CD4-positive, alpha-beta T cell treated with Interleukin-10 for 1 hour (primary cell): ENCODE data around the gene OIT3.
"Not testable (repeated sequence)": the region's sequence is repeated elsewhere in the genome, so short reads cannot be mapped to it uniquely, and the experiment has no call there.

Experiments used
- DNase-seq: peaks from one replicate; pipeline ENCODE4 v3.0.0-alpha.2; 2020

OIT3 gene

DNA sequence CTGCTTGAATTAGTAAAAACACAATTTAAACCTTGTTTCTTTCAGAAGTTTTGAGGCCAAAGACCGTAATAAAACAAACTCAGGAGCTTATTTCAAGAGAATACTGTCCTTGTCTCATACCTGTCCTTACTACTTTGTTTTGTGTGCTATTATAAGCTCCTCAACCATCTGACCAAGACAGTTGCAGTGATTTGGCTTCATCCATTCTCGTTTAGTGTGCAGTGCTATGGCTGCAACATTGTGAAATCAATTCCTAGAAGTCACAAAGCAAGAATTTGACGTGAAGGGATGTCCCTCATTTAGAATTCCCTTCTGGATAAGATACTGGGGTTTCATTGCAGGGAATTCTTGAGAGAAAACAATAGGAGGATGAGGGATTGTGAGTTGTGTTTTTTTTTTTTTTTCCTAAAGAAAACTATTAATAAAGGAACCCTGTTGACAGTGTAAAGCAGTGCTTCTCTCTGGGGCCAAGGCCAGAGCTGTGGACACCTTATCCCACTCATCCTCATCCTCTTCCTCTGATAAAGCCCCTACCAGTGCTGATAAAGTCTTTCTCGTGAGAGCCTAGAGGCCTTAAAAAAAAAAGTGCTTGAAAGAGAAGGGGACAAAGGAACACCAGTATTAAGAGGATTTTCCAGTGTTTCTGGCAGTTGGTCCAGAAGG lies at the start of gene OIT3:
OIT3 (plus strand) TSS at position 604 of the 663 bp plus-strand sequence. CDS start 60 bp downstream, outside the sequence.
- no peak for DNase-seq

DNA sequence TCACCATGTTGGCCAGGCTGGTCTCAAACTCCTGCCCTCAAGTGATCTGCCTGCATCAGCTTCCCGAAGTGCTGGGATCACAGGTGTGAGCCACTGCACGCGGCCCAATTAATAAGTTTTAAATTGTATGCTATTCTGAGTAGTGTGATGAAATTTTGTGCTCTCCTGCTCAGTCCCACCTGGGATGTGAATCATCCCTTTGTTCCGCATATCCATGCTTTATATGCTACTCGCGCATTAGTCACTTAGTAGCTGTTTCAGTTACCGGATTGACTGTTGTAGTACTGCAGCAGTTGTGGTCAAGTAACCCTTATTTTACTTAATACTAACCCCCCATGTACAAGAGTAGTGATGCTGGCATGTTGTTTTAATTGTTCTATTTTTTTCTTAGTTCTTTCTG lies 47.3 kb upstream of the OIT3 start:
- DNase-seq = no peak

GRCh38 chr10:72847681-72848080 lies 45.9 kb upstream of the OIT3 start:
- no peak for DNase-seq

DNA sequence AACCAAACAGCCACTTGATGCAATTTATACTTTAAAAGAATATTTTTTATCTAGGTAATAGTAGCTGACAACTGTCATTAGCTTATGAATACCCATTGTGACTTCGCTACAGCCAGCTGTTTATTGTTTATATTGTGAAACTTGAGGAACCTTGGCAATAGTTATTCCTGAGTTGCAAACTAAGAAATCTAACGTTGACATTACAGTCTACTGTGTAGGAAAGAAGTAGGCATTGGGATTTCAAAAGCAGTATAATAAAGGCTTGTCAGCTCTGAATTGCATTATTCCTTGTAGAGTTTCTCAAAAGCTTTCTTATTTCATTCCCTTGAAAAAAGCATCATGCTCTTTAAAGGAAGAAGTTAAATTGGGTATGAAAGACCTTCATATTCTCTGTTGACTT lies 42.7 kb upstream of the OIT3 start:
- no peak for DNase-seq

GRCh38 chr10:72851509-72851908 lies 42.0 kb upstream of the OIT3 start:
- no peak for DNase-seq

- no peak for DNase-seq
Observed at GRCh38 chr10:72852508-72852907, 41.0 kb upstream of the OIT3 start.

DNA sequence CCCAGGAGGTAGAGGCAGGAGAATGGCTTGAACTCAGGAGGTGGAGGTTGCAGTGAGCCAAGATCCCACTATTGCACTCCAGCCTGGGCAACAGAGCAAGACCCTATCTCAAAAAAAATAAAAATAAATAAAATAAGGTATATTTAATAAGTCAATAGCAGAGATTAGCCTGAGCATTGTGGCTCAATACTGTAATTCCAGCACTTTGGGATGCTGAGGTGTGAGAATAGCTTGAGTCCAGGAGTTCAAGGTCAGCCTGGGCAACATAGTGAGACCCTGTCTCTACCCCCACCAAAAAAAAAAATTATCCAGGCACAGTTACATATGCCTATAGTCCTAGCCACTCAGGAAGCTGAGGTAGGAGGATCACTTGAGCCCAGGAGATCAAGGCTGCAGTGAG lies 38.4 kb upstream of the OIT3 start:
- no peak for DNase-seq

GRCh38 chr10:72855790-72856189 lies 37.7 kb upstream of the OIT3 start:
- no peak for DNase-seq

DNA sequence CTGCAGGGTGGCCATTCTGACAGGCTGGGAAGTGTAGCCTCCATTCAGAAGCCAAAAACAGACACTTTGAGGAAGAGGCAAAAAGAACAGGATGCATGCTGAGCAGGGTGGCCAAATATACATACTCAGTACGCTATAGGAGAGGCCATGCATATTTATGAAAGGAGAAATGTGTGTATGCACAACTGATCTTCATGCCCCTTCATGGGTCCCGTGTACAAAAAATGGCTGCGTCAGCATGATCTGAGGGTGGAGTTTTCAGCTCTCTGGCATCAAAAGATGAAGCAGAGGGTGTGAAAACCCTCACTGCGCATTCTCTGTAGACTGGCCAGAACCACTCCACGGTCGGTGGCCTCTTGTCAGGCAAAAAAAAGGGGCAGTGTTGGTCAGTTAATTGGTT lies 35.5 kb upstream of the OIT3 start:
- no peak for DNase-seq

DNA sequence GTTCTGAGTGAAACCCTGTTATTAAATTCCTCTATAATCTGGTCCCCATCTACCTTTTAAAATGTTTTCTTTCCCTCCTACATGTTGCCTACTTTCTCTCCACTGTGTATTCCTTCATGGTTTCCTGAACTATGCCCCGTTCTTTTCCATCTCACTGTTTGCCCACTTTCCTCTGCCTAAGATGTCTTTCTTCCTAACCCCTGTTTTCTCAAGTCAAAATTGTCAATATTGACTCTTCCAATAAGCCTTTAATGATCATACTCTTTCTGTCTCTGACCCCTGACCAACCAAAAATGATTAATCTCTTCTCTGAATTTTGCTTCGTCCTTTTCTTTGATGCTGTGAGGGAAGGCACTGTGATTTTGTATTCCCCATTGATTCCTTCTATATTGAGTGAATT lies 30.6 kb upstream of the OIT3 start:
- no peak for DNase-seq

DNA sequence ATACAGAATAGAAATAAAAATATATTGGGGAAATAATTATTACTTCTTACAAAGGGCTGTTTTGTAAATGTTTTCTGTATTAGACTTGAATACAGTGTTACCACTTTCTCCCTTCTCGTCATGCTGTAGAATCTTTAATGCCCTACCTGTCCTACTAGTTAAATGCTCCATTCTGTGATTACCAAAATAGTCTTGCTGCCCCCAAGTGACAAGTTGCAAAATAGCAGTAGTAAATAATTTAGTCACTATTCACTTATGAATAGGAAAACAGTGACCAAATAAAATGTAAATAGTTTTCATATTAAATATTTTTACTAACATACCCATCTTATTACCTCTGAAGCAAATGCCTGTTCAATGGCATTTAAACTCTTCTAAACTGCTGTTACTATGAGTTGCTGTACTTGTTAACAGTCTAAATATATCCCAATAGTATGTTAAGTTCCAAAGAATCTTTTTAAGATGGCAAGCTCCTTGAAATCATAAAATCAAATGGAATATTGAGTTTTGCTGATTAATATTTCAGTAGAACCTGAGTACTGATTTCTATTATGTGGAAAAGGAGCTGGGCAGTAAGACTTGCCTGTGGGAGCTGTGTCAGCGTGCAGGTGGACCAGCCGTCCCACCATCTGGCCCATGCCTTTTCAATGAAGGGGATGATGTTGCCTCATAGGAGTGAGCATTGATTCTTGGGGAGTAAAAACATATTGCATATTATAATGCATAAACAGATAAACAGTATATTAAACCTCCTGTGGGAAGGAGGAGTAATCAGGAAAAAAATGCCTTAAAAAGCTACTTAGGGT lies 18.1 kb upstream of the OIT3 start:
- peak; percentile 45 for DNase-seq

DNA sequence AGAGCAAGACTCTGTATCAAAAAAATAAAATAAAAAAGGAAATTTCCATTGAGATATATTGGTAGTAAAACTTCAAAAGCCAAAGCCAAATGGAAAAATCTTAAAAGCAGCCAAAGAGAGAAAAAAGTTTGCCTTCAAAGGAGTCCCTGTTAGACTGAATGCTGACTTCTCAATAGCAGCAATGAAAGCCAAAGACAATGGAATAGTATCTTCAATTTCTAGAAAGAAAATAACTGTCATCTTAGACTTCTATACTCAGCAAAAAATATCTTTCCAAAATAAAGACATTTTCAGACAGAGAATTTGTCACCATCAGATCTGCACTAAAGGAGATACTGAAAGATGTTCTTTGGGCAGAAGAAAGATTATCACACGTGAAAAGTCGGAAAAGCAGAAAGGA lies 14.3 kb upstream of the OIT3 start:
- no peak for DNase-seq

- no peak for DNase-seq
Observed at GRCh38 chr10:72881291-72881690, 12.2 kb upstream of the OIT3 start.

- DNase-seq = no peak
Observed at GRCh38 chr10:72883861-72884260, 9.7 kb upstream of the OIT3 start.

- no peak for DNase-seq
Observed at GRCh38 chr10:72885953-72886352, 7.6 kb upstream of the OIT3 start.

DNA sequence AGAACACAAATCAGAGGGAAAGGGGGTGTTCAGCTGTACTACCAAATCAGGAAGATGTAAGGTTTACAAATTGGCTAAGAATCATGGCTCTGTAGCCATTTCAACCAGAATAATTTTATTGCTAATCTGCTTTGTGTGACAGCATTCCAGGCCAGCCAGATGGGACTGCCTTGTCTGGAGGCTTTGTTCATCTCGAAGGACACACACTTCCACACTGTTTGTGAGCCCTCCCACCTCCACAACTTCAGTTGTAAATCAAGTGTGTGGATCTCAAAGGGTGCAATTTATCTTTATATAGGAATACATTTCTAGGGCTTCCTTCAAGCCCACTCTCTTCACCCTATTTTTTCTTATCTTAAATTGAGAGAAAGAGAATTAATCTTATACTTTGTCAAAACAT lies 6.9 kb upstream of the OIT3 start:
- DNase-seq = no peak

GRCh38 chr10:72887043-72887442 lies 6.5 kb upstream of the OIT3 start:
- DNase-seq = no peak

DNA sequence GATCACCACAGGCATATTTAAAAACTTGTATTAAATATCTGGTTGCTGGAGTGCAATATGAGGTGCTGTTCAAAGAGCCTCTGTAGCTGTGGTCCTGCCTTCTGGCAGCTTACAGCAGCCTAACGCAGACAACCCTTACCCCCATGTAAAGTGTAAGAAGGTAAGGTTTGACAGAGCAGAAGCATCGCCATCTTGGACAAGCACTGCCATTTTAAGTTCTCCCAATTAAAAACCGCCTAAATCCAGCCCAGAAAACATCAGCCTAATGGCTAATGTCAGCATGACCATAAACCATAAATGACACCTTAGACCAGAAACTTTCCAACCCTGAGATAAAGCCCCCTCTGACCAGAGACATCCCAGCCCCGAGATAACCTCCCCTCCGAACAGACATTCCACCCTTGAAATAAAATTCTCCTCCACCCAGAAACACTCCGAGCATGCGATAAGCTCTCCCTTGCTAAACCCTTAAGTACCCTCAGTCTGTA lies 5.3 kb upstream of the OIT3 start:
- DNase-seq = no peak

- no peak for DNase-seq
Observed at GRCh38 chr10:72889391-72889831, 4.1 kb upstream of the OIT3 start.

DNA sequence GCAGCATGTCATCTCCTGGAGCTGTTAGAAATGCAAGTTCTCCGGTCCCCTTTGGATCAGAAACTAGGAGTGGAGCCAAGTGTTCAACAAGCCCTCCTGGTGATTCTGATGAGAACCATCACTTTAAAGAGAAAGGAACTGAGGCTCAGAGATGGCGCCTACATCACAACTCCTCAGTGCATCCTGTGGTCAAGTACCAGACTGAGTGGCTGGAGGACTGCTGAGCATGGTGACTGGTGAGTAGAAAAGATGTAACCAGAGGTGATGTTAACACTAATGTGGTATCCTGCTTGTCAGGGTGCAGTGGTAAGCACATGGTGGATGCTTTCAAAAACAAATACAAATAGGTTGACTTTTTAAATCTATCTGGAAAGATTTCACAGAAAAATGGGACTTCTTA lies 3.5 kb upstream of the OIT3 start:
- no peak for DNase-seq

DNA sequence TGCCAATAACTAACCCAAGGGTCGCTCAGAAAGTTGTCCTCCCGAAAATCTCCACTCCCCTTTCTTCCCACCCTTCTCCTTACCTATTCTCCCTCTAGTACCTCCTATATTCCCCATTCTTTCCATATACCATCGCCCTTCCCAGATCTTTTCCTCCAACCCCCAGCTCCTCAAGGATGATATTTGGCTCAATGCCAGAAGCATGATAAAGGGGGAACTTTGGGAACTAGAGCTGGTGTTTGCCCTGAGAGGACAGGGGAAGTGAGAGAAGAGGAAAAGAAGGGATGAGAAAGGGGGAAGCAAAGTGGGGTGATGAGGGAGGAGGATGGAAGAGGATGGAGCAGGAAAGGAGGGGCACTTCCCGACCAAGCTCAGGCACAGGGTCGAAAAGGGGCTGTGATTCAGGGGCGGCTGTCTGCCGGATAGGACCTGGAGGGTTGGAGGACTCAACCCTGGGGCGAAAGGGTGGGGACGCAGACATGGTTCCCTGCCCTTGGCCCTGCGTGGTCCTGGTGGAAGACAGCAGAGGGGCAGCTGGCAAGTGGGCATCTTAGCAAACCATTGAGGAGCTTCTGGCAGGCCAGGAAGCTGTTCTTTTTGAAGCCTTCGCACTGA lies 1.8 kb downstream of the OIT3 start:
- no peak for DNase-seq

GRCh38 chr10:72898616-72899015 lies 5.1 kb downstream of the OIT3 start:
- no peak for DNase-seq

GRCh38 chr10:72899545-72899944 lies 6.0 kb downstream of the OIT3 start:
- DNase-seq = no peak

DNA sequence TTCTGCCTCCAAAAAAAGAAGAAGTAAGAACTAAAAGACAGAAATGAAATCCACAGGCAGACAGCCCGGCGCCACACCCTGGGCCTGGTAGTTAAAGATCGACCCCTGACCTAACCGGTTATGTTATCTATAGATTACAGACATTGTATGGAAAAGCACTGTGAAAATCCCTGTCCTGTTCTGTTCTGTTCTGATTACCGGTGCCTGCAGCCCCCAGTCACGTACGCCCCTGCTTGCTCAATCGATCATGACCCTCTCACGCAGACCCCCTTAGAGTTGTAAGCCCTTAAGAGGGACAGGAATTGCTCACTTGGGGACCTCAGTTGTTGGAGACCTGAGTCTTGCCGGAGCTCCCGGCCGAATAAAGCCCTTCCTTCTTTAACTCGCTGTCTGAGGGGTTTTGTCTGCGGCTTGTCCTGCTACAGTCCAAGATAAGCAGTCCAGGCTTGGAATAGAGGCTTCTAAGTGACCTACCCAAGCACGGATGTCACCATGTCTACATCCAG lies 10.5 kb downstream of the OIT3 start:
- not testable (repeated sequence) for DNase-seq
